GM10248 (cell line): ENCODE data around the gene HNRNPC.
"Not testable (repeated sequence)": the region's sequence is repeated elsewhere in the genome, so short reads cannot be mapped to it uniquely, and the experiment has no call there.

Experiments used
- CTCF ChIA-PET: fragments of 300-600 bp; sonication (Branson Sonifier 250); formaldehyde crosslinking; extraction: SDS; loops from one replicate; lab custom pipeline; 2021; ENCODE audit warnings: antibody characterized with exemption; lab: Yijun Ruan, JAX
- POLR2A ChIA-PET: fragments of 350-650 bp; sonication (Branson Sonifier 250); formaldehyde crosslinking; extraction: SDS; loops from one replicate; lab custom pipeline; 2020; ENCODE audit warnings: antibody characterized with exemption; lab: Yijun Ruan, JAX
- DNase-seq: peaks from one replicate; pipeline ENCODE4 v3.0.0; 2012; ENCODE audit errors: extremely low spot score
- CTCF ChIP-seq: IDR thresholded peaks from 2 replicates; pipeline ENCODE4 v1.5.1; 2012; ENCODE audit warnings: mild to moderate bottlenecking, low read depth; ENCODE audit errors: extremely low read depth, missing control alignments, control extremely low read depth

HNRNPC gene

GRCh38 chr14:21278632-21279031 lies 9.4 kb upstream of the HNRNPC start:
- POLR2A ChIA-PET, result no interaction called here
- CTCF ChIA-PET, result interaction anchor here (0.9 to 1.1 kb wide), 3 partner anchors 21 to 40 kb away, joined by 3 read pairs; no protein-coding TSS in a partner anchor
- no peak for DNase-seq
- no peak for TF ChIP-seq CTCF

- CTCF ChIA-PET, result interaction anchor here (0.9 to 1.1 kb wide), 3 partner anchors 14 to 206 kb away, joined by 3 to 4 read pairs (median 3); no protein-coding TSS in a partner anchor
- no peak for TF ChIP-seq CTCF
- no peak for DNase-seq
- POLR2A ChIA-PET, result interaction anchor here (0.6 to 0.7 kb wide), 2 partner anchors 234 to 594 kb away, joined by 4 to 9 read pairs; no protein-coding TSS in a partner anchor
Observed at GRCh38 chr14:21275261-21275858, 6.1 kb upstream of the HNRNPC start.

DNA sequence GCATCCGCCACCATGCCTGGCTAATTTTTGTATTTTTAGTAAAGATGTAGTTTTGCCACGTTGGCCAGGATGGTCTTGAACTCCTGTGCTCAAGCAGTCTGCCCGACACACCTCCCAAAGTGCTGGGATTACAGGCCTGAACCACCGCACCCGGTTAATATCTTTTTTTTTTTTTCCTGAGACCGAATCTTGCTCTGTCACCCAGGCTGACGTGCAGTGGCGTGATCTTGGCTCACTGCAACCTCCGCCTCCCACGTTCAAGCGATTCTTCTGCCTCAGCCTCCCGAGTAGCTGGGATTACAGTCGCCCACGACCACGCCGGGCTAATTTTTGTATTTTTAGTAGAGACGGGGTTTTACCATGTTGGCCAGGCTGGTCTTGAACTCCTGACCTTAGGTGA lies 3.4 kb upstream of the HNRNPC start:
- CTCF ChIA-PET, result interaction anchor here (0.9 to 1.1 kb wide), 2 partner anchors 18 to 204 kb away, joined by 3 to 4 read pairs; no protein-coding TSS in a partner anchor
- POLR2A ChIA-PET, DNase-seq: not testable (repeated sequence)

- CTCF ChIA-PET, result no interaction called here
- no peak for TF ChIP-seq CTCF
- POLR2A ChIA-PET, result no interaction called here
- DNase-seq, result no peak
Observed at GRCh38 chr14:21268617-21269251, 508 bp downstream of the HNRNPC start.

DNA sequence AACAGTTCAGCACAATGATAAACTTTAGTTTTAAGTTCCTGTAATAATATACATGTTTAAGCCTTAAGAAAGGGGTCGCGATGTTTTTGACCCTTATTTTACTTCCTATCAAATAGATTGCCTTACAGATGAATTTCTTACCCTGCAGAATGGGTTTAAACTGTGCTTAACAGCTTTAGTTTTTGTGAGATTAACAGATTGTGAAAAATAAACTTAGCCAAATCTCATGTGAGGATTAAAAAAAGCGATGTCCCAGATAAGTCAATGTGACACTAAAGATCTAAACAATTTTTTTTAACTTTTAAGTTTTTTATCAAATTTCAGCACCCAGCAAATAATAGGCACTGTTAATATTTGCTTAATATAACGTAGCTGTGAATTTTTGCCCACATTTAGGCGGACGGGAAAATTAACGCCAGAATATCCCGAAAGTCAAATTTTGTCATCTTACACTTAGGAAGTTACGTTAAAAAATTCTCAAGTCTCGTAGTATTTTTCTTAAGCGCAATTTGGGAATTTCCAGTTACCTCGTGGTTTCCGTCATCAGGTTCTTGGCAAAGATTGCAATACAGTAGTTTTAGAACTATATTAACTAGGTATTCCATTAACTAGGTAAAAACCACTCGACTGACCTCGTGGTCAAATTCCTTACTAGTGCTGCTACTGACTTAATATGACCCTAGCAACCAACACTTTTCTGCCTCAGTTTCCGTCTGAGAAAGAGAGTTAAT lies 1.2 kb downstream of the HNRNPC start:
- POLR2A ChIA-PET, result interaction anchor here (3.6 kb wide), 1 partner anchor 39 kb away, joined by 19 read pairs; no protein-coding TSS in a partner anchor
- CTCF ChIA-PET, result interaction anchor here (2.3 kb wide), 1 partner anchor 13 kb away, joined by 8 read pairs; no protein-coding TSS in a partner anchor

GRCh38 chr14:21267431-21267845 lies 1.8 kb downstream of the HNRNPC start:
- CTCF ChIA-PET, result interaction anchor here (2.3 kb wide), 1 partner anchor 12 kb away, joined by 8 read pairs; no protein-coding TSS in a partner anchor
- POLR2A ChIA-PET, result interaction anchor here (0.8 to 3.6 kb wide), 3 partner anchors 31 to 117 kb away, joined by 6 to 19 read pairs (median 7); partner anchors contain the start of gene SUPT16H
- DNase-seq, result no peak
- no peak for TF ChIP-seq CTCF

More for the DNA sequence above, 1.2 kb downstream of the HNRNPC start:
- DNase-seq, result no peak
- no peak for TF ChIP-seq CTCF
